NCI-H774 (cell line): Measurements from ENCODE around the gene ATXN1.
"Not testable (repeated sequence)": the region's sequence is repeated elsewhere in the genome, so short reads cannot be mapped to it uniquely, and the experiment has no call there.

Experiments used
- DNase-seq: peaks from one replicate; lab custom pipeline; 2025; lab: John Stamatoyannopoulos, UW

Gene ATXN1

GRCh38 chr6:16639684-16640480, 121.4 kb downstream of the ATXN1 start:
- no peak for DNase-seq

GRCh38 chr6:16637635-16638034, 123.6 kb downstream of the ATXN1 start:
- no peak for DNase-seq

GRCh38 chr6:16635810-16636602, 125.3 kb downstream of the ATXN1 start:
- no peak for DNase-seq

GRCh38 chr6:16635291-16635809, 125.9 kb downstream of the ATXN1 start:
- no peak for DNase-seq

- no peak for DNase-seq
These were observed 126.4 kb downstream of the ATXN1 start for GRCh38 chr6:16634855-16635254.

- DNase-seq: no peak
These were observed 127.3 kb downstream of the ATXN1 start for GRCh38 chr6:16633961-16634360.

GRCh38 chr6:16633465-16633864, 127.8 kb downstream of the ATXN1 start:
- no peak for DNase-seq

- DNase-seq: no peak
These were observed 129.2 kb downstream of the ATXN1 start for GRCh38 chr6:16632101-16632500.

- DNase-seq: no peak
These were observed 131.1 kb downstream of the ATXN1 start for GRCh38 chr6:16630026-16630643.

- not testable (repeated sequence) for DNase-seq
These were observed 132.7 kb downstream of the ATXN1 start for GRCh38 chr6:16628580-16628979.

- DNase-seq: no peak
These were observed 134.6 kb downstream of the ATXN1 start for GRCh38 chr6:16626650-16627049.

- DNase-seq: no peak
These were observed 135.7 kb downstream of the ATXN1 start for GRCh38 chr6:16625291-16626265.

GRCh38 chr6:16624636-16625290, 136.5 kb downstream of the ATXN1 start:
- DNase-seq: no peak

- DNase-seq: no peak
These were observed 137.5 kb downstream of the ATXN1 start for GRCh38 chr6:16623731-16624130.

- DNase-seq: no peak
These were observed 138.1 kb downstream of the ATXN1 start for GRCh38 chr6:16623029-16623653.

GRCh38 chr6:16622193-16622592, 139.1 kb downstream of the ATXN1 start:
- DNase-seq: no peak

GRCh38 chr6:16621002-16621401, 140.3 kb downstream of the ATXN1 start:
- no peak for DNase-seq

- DNase-seq: no peak
These were observed 141.5 kb downstream of the ATXN1 start for GRCh38 chr6:16619777-16620176.

- DNase-seq: no peak
These were observed 142.3 kb downstream of the ATXN1 start for GRCh38 chr6:16618962-16619361.

GRCh38 chr6:16615215-16615614, 146.0 kb downstream of the ATXN1 start:
- not testable (repeated sequence) for DNase-seq
